ENCODE measurements around the gene CADPS2. TPM values are rescaled to one million over a fixed set of nuclear protein-coding genes. Genes with fewer than 3 reads are reported as not detected.
"Not testable (repeated sequence)": the region's sequence is repeated elsewhere in the genome, so short reads cannot be mapped to it uniquely, and the experiment has no call there.

Gene CADPS2
- total RNA-seq, 1 experiment from 2014 or later = not detected

DNA sequence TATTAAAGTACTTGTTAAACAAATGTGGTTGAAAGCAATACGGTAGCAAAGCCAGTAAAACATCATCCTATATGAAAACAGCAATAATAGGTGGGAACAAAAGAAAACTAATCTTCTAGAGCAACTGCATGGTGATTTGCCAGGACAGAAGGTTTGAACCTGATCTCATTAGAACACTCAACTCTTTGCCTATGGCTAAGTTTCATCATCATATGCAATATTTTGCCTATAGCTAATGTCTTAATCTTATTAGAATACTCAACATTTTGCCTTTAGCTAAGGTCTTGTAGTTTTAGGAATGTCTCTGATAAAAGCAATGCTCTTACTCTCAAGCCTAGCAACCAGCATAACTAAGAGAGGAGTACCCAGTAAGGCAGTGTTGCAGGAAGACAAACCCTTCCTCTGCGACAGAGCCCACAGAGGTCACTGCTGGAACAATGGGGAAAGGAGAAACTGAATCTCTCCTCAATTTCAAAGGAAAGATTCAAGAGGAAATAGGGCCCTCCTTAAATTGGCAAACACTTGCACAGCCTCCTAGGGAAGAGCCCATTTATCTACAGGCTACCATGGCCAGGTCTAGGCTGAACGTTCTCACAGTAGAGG, 38.3 kb downstream of the CADPS2 start:
- Histone ChIP-seq H2AFZ (ENCODE audit: low read length) (no peak overlapping the region), H3K4me1 (ENCODE audit: low read length) (no peaks in the 10 kb centered on the region), H3K27ac (ENCODE audit: low read length) (no peak overlapping the region), H3K9ac (ENCODE audit: low read length) (no peak overlapping the region), H3K4me3 (ENCODE audit: low read length) (no peak overlapping the region), H4K20me1 (ENCODE audit: insufficient read depth, low read depth, low read length) (no peaks in the 10 kb centered on the region), H3K9me3 (ENCODE audit: low read length) (no peaks in the 10 kb centered on the region), H3K9me2 (replicated peaks; ENCODE audit: insufficient read depth, low read length) (no peaks in the 10 kb centered on the region), H3K79me2 (ENCODE audit: low read length) (no peaks in the 10 kb centered on the region), H3K4me2 (ENCODE audit: low read depth, low read length, poor library complexity, severe bottlenecking) (no peak overlapping the region), H3K36me3 (ENCODE audit: insufficient read depth, low read length) (no peaks in the 10 kb centered on the region), H3K27me3 (ENCODE audit: low read length) (no peaks in the 10 kb centered on the region)
- DNase-seq = no peak

DNA sequence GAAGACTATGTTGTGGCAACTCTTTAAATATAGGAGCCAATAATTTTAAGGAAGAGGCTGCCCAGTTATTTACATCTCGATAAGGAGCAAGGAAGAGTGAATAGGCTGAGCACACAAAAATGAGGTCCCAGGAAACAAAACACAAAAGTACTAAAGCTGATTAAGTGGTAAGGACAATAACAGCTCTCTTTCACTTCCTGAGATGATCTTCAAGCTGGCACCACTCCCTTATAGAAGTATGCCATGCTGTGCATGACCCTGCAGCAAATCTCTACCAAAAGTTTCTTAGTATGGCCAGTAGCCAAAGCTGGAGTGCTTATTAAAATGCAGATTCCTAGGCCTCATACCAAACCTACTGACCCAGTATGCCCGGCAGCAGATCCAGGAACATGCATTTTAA, 39.7 kb downstream of the CADPS2 start:
- no peak overlapping the region for H2AFZ ChIP-seq (ENCODE audit: low read length)
- H3K9me2 ChIP-seq (replicated peaks; ENCODE audit: insufficient read depth, low read length) = no peaks in the 10 kb centered on the region
- H3K27me3 ChIP-seq (ENCODE audit: low read length) = no peaks in the 10 kb centered on the region
- H3K9me3 ChIP-seq (ENCODE audit: low read length) = no peaks in the 10 kb centered on the region
- no peak overlapping the region for H3K27ac ChIP-seq (ENCODE audit: low read length)
- H3K4me3 ChIP-seq (ENCODE audit: low read length) = no peak overlapping the region
- no peaks in the 10 kb centered on the region for H3K36me3 ChIP-seq (ENCODE audit: insufficient read depth, low read length)
- H4K20me1 ChIP-seq (ENCODE audit: insufficient read depth, low read depth, low read length) = no peaks in the 10 kb centered on the region
- no peaks in the 10 kb centered on the region for H3K4me1 ChIP-seq (ENCODE audit: low read length)
- no peaks in the 10 kb centered on the region for H3K79me2 ChIP-seq (ENCODE audit: low read length)
- H3K9ac ChIP-seq (ENCODE audit: low read length) = no peak overlapping the region
- no peak overlapping the region for H3K4me2 ChIP-seq (ENCODE audit: low read depth, low read length, poor library complexity, severe bottlenecking)
- no peak for DNase-seq

GRCh38 chr7:122845286-122845685, 41.0 kb downstream of the CADPS2 start:
- Histone ChIP-seq H3K9me2 (replicated peaks; ENCODE audit: insufficient read depth, low read length) (no peaks in the 10 kb centered on the region), H3K4me3 (ENCODE audit: low read length) (no peak overlapping the region), H3K36me3 (ENCODE audit: insufficient read depth, low read length) (no peaks in the 10 kb centered on the region), H3K27me3 (ENCODE audit: low read length) (no peaks in the 10 kb centered on the region), H3K27ac (ENCODE audit: low read length) (no peak overlapping the region), H3K4me2 (ENCODE audit: low read depth, low read length, poor library complexity, severe bottlenecking) (no peak overlapping the region), H3K79me2 (ENCODE audit: low read length) (no peaks in the 10 kb centered on the region), H3K4me1 (ENCODE audit: low read length) (no peaks in the 10 kb centered on the region), H2AFZ (ENCODE audit: low read length) (no peak overlapping the region), H3K9me3 (ENCODE audit: low read length) (no peaks in the 10 kb centered on the region), H4K20me1 (ENCODE audit: insufficient read depth, low read depth, low read length) (no peaks in the 10 kb centered on the region), H3K9ac (ENCODE audit: low read length) (no peak overlapping the region)
- DNase-seq = no peak

DNA sequence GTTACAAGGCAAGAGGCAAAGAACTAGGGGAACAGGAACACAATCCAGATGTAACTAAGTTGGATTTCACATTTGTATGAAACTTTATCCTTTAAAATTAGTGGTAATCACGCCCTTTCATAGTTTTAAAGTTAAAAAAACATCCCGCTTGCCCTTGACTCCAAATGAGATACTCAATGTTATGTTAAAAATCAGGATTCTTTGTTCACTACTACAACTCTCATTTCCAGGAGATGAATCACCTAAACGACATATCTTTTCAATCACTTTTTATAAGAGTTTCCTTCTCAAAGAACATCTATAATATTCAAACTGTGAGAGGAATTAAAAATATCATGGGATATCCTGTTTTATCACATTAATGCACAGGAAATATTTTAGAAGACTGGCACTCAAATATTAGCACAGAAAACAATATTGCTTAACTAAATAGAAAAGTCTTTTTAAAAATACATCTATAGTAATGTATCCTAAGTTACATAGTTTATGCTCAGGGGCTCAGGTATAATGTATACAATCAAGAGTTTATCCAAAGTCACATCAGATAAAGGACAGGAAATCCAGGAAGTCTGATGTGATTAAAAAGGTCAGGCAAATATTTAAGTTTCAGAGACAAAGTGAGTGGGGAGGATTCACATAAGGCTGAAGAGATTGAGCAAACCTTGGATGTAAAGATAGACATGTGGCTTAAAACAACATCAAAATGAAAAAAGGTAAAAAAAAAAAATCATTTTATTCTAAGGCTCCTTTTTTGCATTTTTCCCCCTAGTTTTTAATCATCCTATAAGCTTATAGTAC, 41.9 kb downstream of the CADPS2 start:
- Histone ChIP-seq H3K27me3 (ENCODE audit: low read length) (no peaks in the 10 kb centered on the region), H3K4me3 (ENCODE audit: low read length) (no peak overlapping the region), H3K9me2 (replicated peaks; ENCODE audit: insufficient read depth, low read length) (no peaks in the 10 kb centered on the region), H3K9me3 (ENCODE audit: low read length) (no peaks in the 10 kb centered on the region), H3K9ac (ENCODE audit: low read length) (no peak overlapping the region), H3K27ac (ENCODE audit: low read length) (no peak overlapping the region), H3K4me1 (ENCODE audit: low read length) (no peaks in the 10 kb centered on the region), H4K20me1 (ENCODE audit: insufficient read depth, low read depth, low read length) (no peaks in the 10 kb centered on the region), H3K36me3 (ENCODE audit: insufficient read depth, low read length) (no peaks in the 10 kb centered on the region), H3K79me2 (ENCODE audit: low read length) (no peaks in the 10 kb centered on the region), H3K4me2 (ENCODE audit: low read depth, low read length, poor library complexity, severe bottlenecking) (no peak overlapping the region), H2AFZ (ENCODE audit: low read length) (no peak overlapping the region)
- DNase-seq = no peak

- Histone ChIP-seq H3K4me3 (ENCODE audit: low read length) (no peak overlapping the region), H3K9ac (ENCODE audit: low read length) (no peak overlapping the region), H3K9me3 (ENCODE audit: low read length) (no peaks in the 10 kb centered on the region), H4K20me1 (ENCODE audit: insufficient read depth, low read depth, low read length) (no peaks in the 10 kb centered on the region), H3K27me3 (ENCODE audit: low read length) (no peaks in the 10 kb centered on the region), H2AFZ (ENCODE audit: low read length) (no peak overlapping the region), H3K36me3 (ENCODE audit: insufficient read depth, low read length) (no peaks in the 10 kb centered on the region), H3K4me1 (ENCODE audit: low read length) (no peaks in the 10 kb centered on the region), H3K4me2 (ENCODE audit: low read depth, low read length, poor library complexity, severe bottlenecking) (no peak overlapping the region), H3K27ac (ENCODE audit: low read length) (no peak overlapping the region), H3K79me2 (ENCODE audit: low read length) (no peaks in the 10 kb centered on the region), H3K9me2 (replicated peaks; ENCODE audit: insufficient read depth, low read length) (no peaks in the 10 kb centered on the region)
- no peak for DNase-seq
Measured at GRCh38 chr7:122842971-122843370, 43.3 kb downstream of the CADPS2 start.

DNA sequence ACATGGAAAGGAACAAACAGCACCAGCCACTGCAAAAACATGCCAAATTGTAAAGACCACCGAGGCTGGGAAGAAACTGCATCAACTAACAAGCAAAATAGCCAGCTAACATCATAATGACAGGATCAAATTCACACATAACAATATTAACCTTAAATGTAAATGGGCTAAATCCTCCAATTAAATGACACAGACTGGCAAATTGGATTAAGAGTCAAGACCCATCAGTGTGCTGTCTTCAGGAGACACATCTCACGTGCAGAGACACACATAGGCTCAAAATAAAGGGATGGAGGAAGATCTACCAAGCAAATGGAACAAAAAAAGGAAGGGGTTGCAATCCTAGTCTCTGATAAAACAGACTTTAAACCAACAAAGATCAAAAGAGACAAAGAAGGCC, 50.0 kb downstream of the CADPS2 start:
- not testable (repeated sequence) for DNase-seq; H3K4me1 ChIP-seq (ENCODE audit: low read length); H3K4me3 ChIP-seq (ENCODE audit: low read length); H3K36me3 ChIP-seq (ENCODE audit: insufficient read depth, low read length); H3K9me3 ChIP-seq (ENCODE audit: low read length); H4K20me1 ChIP-seq (ENCODE audit: insufficient read depth, low read depth, low read length); H3K4me2 ChIP-seq (ENCODE audit: low read depth, low read length, poor library complexity, severe bottlenecking); H3K27me3 ChIP-seq (ENCODE audit: low read length); H3K79me2 ChIP-seq (ENCODE audit: low read length); H2AFZ ChIP-seq (ENCODE audit: low read length); H3K27ac ChIP-seq (ENCODE audit: low read length); H3K9ac ChIP-seq (ENCODE audit: low read length); H3K9me2 ChIP-seq (replicated peaks; ENCODE audit: insufficient read depth, low read length)

DNA sequence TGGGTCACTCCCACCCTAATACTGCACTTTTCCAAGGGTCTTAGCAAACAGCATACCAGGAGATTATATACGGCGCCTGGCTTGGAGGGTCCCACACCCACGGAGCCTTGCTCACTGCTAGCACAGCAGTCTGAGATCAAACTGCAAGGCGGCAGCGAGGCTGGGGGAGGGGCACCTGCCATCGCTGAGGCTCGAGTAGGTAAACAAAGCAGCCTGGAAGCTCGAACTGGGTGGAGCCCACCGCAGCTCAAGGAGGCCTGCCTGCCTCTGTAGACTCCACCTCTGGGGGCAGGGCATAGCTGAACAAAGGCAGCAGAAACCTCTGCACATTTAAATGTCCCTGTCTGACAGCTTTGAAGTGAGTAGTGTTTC, 51.7 kb downstream of the CADPS2 start:
- H3K4me2 ChIP-seq (ENCODE audit: low read depth, low read length, poor library complexity, severe bottlenecking); H3K79me2 ChIP-seq (ENCODE audit: low read length); H4K20me1 ChIP-seq (ENCODE audit: insufficient read depth, low read depth, low read length); H3K27ac ChIP-seq (ENCODE audit: low read length); H3K36me3 ChIP-seq (ENCODE audit: insufficient read depth, low read length); H3K9ac ChIP-seq (ENCODE audit: low read length); H3K9me2 ChIP-seq (replicated peaks; ENCODE audit: insufficient read depth, low read length); H3K4me1 ChIP-seq (ENCODE audit: low read length); DNase-seq; H3K9me3 ChIP-seq (ENCODE audit: low read length); H2AFZ ChIP-seq (ENCODE audit: low read length); H3K27me3 ChIP-seq (ENCODE audit: low read length); H3K4me3 ChIP-seq (ENCODE audit: low read length): not testable (repeated sequence)

DNA sequence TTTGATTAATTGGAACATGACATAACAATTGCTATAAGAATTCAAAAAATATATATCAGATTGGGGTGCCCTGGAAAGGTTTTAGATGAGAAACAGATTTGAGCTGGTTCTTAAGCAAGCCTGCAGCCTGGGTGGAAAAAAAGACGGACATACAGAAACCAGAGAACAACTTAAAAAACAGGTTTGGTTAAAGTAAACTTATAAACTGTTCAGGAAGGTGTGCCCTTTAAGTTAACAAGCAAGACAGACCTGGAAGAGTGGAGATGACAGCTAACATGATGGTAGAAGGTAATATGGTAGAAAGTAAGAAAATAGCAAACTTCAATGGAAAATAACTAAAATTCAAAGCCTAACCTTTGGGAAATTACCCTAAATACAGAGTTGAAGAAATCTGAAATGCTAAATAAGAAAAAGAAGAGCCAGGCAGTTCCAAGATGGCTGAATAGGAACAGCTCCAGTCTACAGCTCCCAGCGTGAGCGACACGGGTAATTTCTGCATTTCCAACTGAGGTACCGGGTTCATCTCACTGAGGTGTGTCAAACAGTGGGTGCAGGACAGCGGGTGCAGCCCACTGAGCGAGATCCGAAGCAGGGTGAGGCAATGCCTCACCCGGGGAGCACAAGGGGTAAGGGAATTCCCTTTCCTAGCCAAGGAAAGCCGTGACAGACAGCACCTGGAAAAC, 52.2 kb downstream of the CADPS2 start:
- Histone ChIP-seq H4K20me1 (ENCODE audit: insufficient read depth, low read depth, low read length) (no peaks in the 10 kb centered on the region), H3K9me2 (replicated peaks; ENCODE audit: insufficient read depth, low read length) (no peaks in the 10 kb centered on the region), H3K9me3 (ENCODE audit: low read length) (no peaks in the 10 kb centered on the region), H3K4me2 (ENCODE audit: low read depth, low read length, poor library complexity, severe bottlenecking) (no peak overlapping the region), H3K9ac (ENCODE audit: low read length) (no peak overlapping the region), H3K27ac (ENCODE audit: low read length) (no peak overlapping the region), H3K4me3 (ENCODE audit: low read length) (no peak overlapping the region), H3K27me3 (ENCODE audit: low read length) (no peaks in the 10 kb centered on the region), H3K4me1 (ENCODE audit: low read length) (no peaks in the 10 kb centered on the region), H3K36me3 (ENCODE audit: insufficient read depth, low read length) (no peaks in the 10 kb centered on the region), H2AFZ (ENCODE audit: low read length) (no peak overlapping the region), H3K79me2 (ENCODE audit: low read length) (no peaks in the 10 kb centered on the region)
- DNase-seq = no peak

Data from Karpas-422 (cell line).